ENCODE data around the gene AJAP1. TPM values are rescaled to one million over a fixed set of nuclear protein-coding genes. Genes with fewer than 3 reads are reported as not detected.

Gene AJAP1
- total and polyA plus RNA-seq, 10 of the 15 experiments (the other 5 are each of a cell fraction or from before 2014, with no cell fraction given) = not detected

- TF ChIP-seq EGR1 (IDR thresholded peaks at IDR 0.05; ENCODE audit: borderline replicate concordance in 1 of 2, low read depth in 2 of 2, low read length in 2 of 2) (no peak), CREM (IDR thresholded peaks at IDR 0.05; ENCODE audit: low read depth) (no peak), ZNF217 (IDR thresholded peaks at IDR 0.05) (no peak), HCFC1 (IDR thresholded peaks at IDR 0.05; ENCODE audit: low read length) (no peak), GATAD2B (conservative IDR thresholded peaks at IDR 0.05; ENCODE audit: low read depth) (no peak), ZNF384 (IDR thresholded peaks at IDR 0.05; ENCODE audit: borderline replicate concordance, low read depth, low read length) (no peak), ZNF687 (IDR thresholded peaks at IDR 0.05) (no peak), PAX8 (IDR thresholded peaks at IDR 0.05) (no peak), CHD4 (IDR thresholded peaks at IDR 0.05) (no peak), JUNB (IDR thresholded peaks at IDR 0.05) (no peak)
These were observed 102.6 kb downstream of the AJAP1 start (continued) for GRCh38 chr1:4756851-4757580.
